ENCODE results near the gene G3BP2. TPM values are rescaled to one million over a fixed set of nuclear protein-coding genes. Genes with fewer than 3 reads are reported as not detected.

G3BP2 gene
- total and polyA plus RNA-seq, 9 of the 15 experiments (the other 6 are each of a cell fraction or from before 2014, with no cell fraction given), result 25.2 to 222 (median 130) TPM

DNA sequence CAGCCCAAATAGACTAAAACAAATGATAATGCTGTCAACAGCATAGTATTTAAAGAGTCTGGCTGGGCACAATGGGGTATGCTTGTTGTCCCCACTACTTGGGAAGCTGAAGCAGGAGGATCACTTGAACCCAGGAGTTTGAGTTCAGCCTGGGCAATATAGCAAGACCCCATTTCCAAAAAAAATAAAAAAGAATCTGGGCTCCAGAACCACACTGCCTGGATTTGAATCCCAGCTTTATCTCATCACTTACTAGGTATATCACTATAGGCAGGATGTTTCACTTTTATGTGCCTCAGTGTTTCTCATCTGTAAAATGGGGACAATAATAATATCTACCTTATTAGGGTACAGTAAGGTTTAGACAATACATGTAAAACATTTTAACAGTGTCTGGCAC lies 5.3 kb upstream of the G3BP2 start (continued):
- no peak for TF ChIP-seq RFX5 (IDR thresholded peaks at IDR 0.05; ENCODE audit: low read depth, low read length)
- TF ChIP-seq PTTG1 (tag; IDR thresholded peaks at IDR 0.05; ENCODE audit: low read depth), result no peak
- TF ChIP-seq SMARCC2 (IDR thresholded peaks at IDR 0.05; ENCODE audit: low read depth), result no peak
- TF ChIP-seq, protein P1, sequence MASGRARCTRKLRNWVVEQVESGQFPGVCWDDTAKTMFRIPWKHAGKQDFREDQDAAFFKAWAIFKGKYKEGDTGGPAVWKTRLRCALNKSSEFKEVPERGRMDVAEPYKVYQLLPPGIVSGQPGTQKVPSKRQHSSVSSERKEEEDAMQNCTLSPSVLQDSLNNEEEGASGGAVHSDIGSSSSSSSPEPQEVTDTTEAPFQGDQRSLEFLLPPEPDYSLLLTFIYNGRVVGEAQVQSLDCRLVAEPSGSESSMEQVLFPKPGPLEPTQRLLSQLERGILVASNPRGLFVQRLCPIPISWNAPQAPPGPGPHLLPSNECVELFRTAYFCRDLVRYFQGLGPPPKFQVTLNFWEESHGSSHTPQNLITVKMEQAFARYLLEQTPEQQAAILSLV (tag; IDR thresholded peaks at IDR 0.05), result no peak
- TF ChIP-seq SREBF2 (CRISPR knock-in tag; IDR thresholded peaks at IDR 0.05), result no peak
- peak; percentile 95 for TF ChIP-seq ZNF121 (CRISPR knock-in tag; conservative IDR thresholded peaks at IDR 0.05)
- TF ChIP-seq BCOR (IDR thresholded peaks at IDR 0.05), result peak; percentile 97
- peak; percentile 75 for TF ChIP-seq CHD4 (IDR thresholded peaks at IDR 0.05; ENCODE audit: insufficient read depth, insufficient replicate concordance, low read depth, low read length, poor library complexity, severe bottlenecking)
- no peak for TF ChIP-seq WHSC1 (IDR thresholded peaks at IDR 0.05; ENCODE audit: low read length)
- TF ChIP-seq CBFA2T3 (IDR thresholded peaks at IDR 0.05), result no peak
- peak; percentile 83 for TF ChIP-seq ADNP (tag; IDR thresholded peaks at IDR 0.05)
- TF ChIP-seq, protein P2, sequence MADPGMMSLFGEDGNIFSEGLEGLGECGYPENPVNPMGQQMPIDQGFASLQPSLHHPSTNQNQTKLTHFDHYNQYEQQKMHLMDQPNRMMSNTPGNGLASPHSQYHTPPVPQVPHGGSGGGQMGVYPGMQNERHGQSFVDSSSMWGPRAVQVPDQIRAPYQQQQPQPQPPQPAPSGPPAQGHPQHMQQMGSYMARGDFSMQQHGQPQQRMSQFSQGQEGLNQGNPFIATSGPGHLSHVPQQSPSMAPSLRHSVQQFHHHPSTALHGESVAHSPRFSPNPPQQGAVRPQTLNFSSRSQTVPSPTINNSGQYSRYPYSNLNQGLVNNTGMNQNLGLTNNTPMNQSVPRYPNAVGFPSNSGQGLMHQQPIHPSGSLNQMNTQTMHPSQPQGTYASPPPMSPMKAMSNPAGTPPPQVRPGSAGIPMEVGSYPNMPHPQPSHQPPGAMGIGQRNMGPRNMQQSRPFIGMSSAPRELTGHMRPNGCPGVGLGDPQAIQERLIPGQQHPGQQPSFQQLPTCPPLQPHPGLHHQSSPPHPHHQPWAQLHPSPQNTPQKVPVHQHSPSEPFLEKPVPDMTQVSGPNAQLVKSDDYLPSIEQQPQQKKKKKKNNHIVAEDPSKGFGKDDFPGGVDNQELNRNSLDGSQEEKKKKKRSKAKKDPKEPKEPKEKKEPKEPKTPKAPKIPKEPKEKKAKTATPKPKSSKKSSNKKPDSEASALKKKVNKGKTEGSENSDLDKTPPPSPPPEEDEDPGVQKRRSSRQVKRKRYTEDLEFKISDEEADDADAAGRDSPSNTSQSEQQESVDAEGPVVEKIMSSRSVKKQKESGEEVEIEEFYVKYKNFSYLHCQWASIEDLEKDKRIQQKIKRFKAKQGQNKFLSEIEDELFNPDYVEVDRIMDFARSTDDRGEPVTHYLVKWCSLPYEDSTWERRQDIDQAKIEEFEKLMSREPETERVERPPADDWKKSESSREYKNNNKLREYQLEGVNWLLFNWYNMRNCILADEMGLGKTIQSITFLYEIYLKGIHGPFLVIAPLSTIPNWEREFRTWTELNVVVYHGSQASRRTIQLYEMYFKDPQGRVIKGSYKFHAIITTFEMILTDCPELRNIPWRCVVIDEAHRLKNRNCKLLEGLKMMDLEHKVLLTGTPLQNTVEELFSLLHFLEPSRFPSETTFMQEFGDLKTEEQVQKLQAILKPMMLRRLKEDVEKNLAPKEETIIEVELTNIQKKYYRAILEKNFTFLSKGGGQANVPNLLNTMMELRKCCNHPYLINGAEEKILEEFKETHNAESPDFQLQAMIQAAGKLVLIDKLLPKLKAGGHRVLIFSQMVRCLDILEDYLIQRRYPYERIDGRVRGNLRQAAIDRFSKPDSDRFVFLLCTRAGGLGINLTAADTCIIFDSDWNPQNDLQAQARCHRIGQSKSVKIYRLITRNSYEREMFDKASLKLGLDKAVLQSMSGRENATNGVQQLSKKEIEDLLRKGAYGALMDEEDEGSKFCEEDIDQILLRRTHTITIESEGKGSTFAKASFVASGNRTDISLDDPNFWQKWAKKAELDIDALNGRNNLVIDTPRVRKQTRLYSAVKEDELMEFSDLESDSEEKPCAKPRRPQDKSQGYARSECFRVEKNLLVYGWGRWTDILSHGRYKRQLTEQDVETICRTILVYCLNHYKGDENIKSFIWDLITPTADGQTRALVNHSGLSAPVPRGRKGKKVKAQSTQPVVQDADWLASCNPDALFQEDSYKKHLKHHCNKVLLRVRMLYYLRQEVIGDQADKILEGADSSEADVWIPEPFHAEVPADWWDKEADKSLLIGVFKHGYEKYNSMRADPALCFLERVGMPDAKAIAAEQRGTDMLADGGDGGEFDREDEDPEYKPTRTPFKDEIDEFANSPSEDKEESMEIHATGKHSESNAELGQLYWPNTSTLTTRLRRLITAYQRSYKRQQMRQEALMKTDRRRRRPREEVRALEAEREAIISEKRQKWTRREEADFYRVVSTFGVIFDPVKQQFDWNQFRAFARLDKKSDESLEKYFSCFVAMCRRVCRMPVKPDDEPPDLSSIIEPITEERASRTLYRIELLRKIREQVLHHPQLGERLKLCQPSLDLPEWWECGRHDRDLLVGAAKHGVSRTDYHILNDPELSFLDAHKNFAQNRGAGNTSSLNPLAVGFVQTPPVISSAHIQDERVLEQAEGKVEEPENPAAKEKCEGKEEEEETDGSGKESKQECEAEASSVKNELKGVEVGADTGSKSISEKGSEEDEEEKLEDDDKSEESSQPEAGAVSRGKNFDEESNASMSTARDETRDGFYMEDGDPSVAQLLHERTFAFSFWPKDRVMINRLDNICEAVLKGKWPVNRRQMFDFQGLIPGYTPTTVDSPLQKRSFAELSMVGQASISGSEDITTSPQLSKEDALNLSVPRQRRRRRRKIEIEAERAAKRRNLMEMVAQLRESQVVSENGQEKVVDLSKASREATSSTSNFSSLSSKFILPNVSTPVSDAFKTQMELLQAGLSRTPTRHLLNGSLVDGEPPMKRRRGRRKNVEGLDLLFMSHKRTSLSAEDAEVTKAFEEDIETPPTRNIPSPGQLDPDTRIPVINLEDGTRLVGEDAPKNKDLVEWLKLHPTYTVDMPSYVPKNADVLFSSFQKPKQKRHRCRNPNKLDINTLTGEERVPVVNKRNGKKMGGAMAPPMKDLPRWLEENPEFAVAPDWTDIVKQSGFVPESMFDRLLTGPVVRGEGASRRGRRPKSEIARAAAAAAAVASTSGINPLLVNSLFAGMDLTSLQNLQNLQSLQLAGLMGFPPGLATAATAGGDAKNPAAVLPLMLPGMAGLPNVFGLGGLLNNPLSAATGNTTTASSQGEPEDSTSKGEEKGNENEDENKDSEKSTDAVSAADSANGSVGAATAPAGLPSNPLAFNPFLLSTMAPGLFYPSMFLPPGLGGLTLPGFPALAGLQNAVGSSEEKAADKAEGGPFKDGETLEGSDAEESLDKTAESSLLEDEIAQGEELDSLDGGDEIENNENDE (IDR thresholded peaks at IDR 0.05; ENCODE audit: low read depth, low read length), result no peak
- TF ChIP-seq MCM5 (IDR thresholded peaks at IDR 0.05; ENCODE audit: low read depth), result no peak
- no peak for TF ChIP-seq ZNF778 (CRISPR knock-in tag; IDR thresholded peaks at IDR 0.05)
- no peak for TF ChIP-seq ZNF584 (CRISPR knock-in tag; IDR thresholded peaks at IDR 0.05; ENCODE audit: low read depth)
- TF ChIP-seq RCOR1 (IDR thresholded peaks at IDR 0.05; ENCODE audit: borderline replicate concordance in 1 of 2, low read depth in 2 of 2, low read length in 2 of 2), result 0 out of 4 replicates have a peak, but pooled peaks of 1 of the 2 experiments have one; percentile 35

Measured in K562 (cell line).